HCEC 1CT (cell line): ENCODE data around the gene NPHP3.
A peak's percentile ranks its signal among the peaks of the same experiment; 100 is the strongest.
"Not testable (repeated sequence)": the region's sequence is repeated elsewhere in the genome, so short reads cannot be mapped to it uniquely, and the experiment has no call there.

Experiments
- DNase-seq: peaks from one replicate; pipeline ENCODE4 v3.0.0-alpha.2; 2017

Gene NPHP3

DNA sequence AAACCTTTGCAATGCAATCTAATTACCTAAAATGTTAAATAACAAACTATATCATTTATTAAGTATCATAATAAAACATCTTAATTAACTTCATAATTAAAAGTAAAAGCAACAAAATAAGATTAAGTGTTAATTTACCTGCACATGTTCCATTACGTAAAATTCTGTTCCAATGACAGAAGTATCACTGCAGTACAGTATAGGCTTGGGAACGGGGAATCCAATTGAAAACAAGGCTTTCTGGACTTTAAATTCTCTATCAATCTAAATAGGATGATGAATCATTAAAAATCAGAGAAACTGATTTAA, 79.7 kb downstream of the NPHP3 start:
- DNase-seq: no peak

DNA sequence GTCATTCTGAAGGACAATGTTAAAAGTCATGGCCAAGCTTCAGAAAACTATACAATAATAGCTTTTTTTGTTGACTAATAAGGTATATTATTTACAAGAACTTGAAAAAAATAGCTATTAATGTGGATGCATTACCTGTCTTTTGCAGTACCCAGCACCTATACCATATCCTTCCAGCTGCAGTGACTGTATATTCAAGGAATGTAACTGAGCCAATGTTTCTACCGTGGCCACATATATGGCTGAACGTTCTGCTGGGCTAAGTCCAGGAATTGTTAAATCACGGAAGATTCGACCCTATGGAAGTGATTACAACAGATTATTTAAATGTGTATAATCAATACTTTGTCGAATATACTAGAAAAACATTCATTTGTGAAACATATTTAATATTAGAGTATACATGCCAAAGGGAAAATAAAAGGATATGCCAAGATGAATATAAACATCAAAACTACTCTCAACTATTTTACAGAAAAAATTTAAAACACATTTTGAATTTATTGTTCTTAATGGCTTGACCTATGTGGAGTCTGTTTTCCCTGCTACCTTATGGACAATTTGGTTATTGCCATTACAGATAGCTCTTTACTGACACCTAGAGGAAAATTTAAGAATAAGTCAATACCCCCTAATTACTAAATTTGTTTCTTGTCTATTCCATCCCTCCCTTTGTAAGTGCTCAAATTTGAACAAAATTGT, 80.2 kb downstream of the NPHP3 start:
- peak; percentile 65 for DNase-seq

DNA sequence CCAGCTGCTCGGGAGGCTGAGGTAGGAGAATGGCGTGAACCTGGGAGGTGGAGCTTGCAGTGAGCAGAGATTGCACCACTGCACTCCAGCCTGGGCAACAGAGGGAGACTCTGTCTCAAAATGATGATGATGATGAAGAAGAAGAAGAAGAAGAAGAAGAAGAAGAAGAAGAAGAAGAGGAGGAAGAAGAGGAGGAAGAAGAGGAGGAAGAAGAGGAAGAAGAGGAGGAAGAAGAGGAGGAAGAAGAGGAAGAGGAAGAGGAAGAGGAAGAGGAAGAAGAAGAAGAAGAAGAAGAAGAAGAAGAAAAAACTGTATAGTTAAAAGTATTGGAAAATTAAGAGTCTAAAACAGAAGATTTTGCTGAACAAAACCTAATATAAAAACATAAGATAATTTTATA, 80.8 kb downstream of the NPHP3 start:
- DNase-seq: not testable (repeated sequence)

DNA sequence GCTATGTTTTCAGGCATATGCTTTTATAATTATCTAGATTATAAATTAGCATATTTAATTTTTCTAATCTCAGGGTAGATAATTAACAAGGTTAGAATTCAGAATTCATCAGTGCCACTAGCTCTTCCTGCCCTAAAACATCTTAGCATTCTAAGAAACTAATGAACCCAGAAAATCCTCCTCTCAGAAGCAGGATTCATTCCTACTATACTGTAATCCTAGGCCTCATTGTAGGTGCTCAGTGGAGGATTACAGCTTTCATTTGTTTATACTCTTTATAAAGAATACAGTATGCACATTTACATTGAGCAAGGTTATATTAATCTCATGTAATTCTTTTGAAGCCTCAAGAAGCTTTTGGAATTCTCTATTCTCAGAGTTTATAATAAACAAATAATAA, 83.5 kb downstream of the NPHP3 start:
- DNase-seq: no peak

DNA sequence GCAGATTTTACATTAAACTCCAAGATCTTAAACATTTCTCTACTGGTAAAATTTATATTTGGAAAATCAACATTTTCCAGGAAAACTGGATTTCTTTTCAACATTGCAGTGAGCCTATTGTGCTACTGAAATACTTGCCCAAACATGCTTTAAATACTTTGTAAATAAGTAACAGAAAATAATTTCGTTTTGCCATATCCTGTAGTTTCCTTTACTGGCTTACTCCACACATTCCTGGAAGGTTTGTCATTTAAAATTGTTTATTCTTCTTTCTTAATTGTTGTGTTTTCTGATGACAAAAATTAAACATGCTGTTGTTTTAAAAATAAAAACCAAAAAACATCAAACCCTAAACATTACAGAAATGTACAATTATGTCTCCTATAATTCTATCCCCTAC, 84.6 kb downstream of the NPHP3 start:
- peak; percentile 74 for DNase-seq

DNA sequence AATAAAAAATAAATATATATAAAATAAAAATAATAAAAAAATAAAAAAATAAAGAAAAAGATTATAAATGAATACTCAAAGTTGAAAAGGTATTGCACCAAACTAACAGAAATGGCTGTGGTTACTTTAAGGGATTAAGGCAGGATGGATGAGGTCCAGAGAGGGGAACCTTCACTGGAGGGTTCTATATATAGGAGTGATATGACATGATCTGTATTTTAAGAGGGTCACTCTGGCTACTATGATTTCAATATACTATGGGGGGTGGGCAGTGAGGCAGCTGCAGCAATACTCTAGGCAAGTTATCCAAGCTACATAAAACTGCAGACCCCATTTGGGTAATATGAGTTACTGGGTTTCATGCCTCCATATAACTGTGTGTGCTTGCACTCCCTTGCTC, 87.2 kb downstream of the NPHP3 start:
- no peak for DNase-seq
